ENCODE measurements around the gene SNTG2.

SNTG2 gene

DNA sequence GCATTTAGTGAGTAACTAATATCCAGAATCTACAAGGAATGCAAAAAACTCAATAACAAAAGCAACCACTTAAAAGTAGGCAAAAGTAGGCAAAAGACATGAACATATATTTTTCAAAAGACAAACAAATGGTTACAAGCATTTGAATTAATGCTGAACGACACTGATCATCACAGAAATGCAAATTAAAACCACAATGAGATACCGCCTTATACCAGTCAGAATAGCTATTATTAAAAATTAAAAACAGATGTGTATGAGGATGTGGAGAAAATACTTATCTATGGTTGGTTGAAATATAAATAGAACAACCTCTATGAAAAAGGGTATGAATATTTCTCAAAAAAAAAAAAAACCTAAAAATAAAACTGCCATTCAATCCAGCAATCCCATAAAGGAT lies 51.7 kb downstream of the SNTG2 start:
- no peak for DNase-seq (ENCODE audit: low spot score)

DNA sequence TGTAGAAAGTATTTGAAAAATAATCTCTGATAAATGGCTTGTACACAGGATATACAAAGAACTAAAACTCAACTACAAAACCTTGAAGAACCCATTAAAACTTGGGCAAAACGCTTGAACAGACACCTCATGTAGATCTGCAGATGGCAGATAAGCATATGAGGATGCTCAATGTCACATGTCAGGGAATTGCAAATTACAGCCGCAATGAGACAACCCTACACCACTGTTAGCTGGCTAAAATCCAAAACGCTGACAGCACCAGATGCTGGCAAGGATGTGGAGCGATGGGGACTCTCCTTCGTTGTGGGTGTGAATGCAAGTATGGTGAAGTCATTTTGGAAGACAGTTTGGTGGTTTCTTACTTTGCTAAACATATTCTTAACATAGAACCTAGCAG lies 53.7 kb downstream of the SNTG2 start:
- DNase-seq (ENCODE audit: low spot score), result no peak

DNA sequence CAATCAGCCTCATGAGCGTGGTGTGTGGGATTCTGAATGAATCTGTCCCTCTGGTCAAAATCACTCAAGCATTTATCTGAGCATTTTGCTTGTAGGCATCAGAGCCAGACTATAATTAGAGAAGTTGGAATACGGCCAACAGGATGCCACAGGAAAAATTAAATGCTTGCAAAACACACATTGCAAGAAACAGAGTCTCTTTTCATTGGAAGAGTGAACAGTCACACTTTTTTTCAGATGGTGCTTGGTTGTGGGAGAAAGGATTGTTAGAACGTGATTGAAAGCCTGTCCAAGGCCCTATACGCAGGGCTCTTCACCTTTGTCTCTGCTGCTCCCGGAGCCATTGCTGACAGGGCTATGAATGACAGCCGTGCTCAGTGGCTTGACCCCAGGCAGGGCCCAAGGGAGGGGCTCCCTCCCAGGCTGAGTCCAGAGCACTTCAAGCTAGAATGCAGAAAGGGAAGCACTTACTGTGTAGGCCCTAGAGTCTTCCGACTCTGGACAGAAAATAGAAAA lies 59.8 kb downstream of the SNTG2 start:
- DNase-seq (ENCODE audit: low spot score), result no peak

DNA sequence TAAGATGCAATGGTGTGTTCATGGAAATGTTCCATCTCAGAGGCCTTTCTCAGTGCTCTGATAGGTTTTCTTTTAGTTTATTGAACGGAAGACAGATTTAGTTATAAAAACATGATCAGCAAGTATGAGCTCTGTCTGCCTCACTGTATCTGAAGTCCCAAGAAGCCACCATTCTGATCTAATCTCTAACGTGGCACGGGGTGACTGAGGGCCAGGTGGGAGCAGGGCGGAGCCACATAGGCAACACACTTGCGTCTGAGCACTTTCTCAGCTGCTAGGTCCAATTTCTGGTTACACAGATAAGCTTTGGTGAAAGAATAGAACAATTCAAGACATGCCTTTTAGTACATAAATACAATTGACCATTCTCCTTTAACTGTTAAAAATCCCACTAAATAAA lies 60.4 kb downstream of the SNTG2 start:
- no peak for DNase-seq (ENCODE audit: low spot score)

DNA sequence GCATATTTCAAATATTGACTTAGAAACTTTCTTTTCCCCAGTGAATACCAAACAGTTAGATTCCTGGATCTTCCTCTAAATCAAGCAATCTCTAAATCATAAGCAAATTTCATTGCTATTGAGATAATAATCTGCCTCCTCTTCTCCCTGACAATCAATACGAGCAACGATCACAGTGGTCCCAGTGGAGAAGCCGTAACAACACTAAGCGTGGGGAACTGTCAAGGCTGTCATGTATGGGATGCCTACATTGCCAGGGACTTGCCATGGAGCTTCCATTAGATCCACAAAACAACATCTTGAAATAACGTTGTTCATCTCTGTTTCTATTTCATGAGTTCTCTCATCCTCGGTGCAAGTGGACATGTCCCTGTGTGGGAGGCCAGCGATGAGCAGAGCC lies 61.3 kb downstream of the SNTG2 start:
- no peak for DNase-seq (ENCODE audit: low spot score)

DNA sequence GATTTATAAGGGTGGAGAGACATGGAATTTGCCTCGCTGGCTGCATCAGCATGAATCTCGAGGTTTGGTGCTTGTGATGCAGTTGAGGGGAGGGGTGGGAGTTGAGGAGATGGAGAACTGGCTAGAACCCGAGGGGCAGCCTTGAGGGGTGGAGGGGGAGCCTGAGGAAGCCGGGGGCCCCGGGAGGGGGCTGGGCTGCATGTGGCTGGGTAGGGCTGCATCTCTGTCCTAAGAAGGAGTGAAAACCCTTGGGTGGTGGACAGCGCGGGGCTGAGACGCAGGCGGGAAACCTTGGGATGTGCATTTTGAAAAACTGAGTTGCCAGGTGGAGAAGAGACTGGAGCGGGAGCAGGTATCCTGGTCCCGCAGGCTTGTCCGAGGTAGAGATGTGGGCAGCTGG lies 64.2 kb downstream of the SNTG2 start:
- DNase-seq (ENCODE audit: low spot score), result no peak

DNA sequence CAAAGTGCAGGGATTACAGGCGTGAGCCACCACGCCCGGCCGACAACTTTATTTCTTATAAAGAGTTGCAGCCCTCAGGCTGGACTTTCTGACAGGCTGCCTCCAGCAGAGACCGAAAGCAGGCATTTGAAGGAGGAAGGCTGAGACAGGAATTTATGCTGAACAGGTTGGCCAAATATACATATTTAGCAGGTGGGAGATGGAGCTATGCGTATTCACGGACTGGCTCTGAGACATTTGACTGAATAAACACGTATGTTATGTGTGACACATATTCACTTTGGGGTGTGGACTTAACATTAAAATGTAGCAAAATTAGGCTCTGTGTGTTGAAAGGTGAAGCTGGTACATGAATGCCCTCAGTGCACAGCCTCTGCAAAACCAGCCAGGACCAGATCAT lies 65.9 kb downstream of the SNTG2 start:
- no peak for DNase-seq (ENCODE audit: low spot score)

DNA sequence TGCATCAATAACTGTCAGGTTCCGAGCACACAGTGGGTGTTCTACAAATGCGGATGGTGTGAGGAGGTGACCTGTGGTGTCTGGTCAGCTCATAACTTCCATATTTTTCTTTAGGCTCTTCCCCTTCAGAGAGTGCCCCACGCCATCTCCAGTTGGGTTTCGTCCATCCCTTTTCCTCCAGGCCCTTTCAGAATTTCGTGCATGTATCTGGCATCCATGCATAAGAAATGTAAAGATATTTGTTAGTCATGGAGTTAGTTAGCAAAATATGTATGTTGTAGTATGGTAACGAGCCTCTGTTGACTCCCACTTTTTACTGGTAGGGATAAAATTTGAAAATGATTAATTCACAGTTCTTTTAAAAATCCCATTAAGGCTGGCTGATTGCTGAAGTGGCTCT lies 67.2 kb downstream of the SNTG2 start:
- DNase-seq (ENCODE audit: low spot score), result no peak

DNA sequence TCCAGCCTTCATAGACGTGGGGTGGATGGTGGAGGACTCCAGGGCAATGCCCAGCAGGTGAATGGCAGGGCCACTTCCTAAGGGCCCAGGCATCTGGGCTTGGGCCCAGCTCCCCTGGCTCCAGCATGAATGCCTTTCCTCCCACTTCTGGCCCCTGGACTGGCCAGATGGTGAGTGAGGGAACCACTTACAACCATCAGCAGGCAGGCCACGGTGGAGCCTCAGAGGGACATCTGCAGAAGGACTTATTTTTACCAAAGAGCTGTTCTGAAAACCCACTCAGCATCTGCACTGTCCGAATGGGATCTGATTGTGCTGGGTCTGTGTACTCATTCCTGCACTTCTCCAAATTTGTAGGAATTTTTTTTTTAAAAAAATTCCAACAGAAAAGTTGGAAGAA lies 69.6 kb downstream of the SNTG2 start:
- DNase-seq (ENCODE audit: low spot score), result no peak

DNA sequence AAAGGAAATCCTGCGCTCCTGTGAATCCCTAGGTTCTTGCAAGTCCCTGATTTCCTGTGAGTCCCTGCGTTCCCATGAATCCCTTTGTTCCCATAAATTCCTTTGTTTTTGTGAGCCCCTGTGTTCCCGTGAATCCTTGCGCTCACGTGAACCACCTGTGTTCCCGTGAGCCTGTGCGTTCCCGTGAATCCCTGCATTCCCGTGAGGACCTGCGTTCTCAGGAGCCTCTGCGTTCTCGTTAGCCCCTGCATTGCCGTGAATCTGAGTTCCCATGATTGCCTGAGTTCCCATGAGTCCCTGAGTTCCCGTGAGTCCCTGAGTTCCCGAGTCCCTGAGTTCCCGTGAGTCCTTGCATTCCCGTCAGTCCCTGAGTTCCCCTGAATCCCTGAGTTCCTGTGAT lies 71.5 kb downstream of the SNTG2 start:
- DNase-seq (ENCODE audit: low spot score), result no peak

DNA sequence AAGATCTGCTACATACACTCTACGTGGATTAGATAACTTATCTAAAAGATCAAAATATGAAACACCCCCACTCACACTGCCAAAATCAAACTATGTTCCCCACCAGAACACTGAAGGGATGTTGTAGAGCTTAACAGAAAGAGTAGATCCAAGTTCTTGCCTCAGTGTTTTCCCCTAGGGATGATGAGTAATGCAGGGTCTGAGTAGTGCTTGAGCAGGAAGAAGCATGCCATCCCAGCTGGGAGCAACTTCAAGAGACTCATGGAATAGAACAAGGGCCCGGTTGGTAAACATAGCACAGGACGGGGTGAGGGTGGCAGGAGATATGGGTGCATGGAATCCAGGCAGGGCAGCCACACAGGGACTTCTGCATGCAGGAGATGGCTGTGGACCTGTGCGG lies 74.3 kb downstream of the SNTG2 start:
- DNase-seq (ENCODE audit: low spot score), result no peak

DNA sequence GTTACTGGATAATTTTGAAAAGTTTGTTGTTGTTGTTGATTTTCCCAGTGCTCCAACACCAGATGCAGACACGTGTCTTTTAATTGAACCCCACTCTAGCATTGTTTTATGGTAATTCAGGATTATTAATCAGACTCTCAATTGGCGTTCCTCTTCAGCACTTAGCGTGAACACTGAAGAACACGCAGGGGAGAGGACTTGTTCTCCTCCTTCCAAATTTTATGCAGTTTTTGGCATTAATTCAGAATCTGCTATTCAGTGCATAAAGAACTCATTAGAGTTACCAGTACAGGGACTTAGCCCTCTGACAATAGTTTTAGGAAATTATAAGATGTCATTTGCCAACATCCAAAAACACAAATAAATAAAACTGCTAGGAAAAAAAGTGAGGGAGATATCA lies 75.5 kb downstream of the SNTG2 start:
- no peak for DNase-seq (ENCODE audit: low spot score)

DNA sequence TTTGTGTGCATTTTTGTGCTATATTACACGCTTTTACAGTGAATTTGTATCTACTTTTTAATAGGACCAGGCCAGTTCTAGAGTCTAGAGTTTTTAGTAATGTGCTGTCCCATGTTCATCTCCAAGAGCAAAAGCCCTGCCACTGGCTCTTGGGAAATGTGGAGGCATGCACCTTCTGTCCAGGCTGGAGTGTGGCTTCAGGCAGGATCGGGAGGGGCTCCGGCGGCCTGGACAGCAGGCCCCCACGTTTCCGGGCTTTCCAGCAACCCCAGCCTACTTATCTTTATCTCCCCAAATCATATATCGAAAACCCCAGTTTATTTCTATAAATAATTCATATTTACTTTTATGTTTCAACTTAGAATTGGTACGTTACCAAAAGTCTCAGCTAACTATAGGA lies 78.2 kb downstream of the SNTG2 start:
- no peak for DNase-seq (ENCODE audit: low spot score)

DNA sequence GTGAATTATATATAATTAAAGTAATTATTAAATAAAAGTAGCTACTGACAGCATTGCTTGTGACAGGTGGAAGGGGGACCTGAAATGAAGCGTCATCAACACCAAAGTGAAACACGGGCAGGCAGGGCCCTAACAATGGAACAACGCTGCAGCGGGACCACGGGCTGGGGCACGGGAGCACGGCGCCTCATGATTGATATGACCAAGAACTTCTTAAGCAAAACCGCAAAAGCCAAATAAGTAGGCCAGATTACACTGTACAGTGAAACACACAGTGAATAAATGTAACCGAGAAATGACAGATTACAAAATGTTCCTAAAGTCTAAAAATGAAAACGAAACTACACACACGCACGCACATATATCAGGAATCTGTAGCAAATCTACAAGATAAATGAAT lies 81.4 kb downstream of the SNTG2 start:
- DNase-seq (ENCODE audit: low spot score), result no peak

DNA sequence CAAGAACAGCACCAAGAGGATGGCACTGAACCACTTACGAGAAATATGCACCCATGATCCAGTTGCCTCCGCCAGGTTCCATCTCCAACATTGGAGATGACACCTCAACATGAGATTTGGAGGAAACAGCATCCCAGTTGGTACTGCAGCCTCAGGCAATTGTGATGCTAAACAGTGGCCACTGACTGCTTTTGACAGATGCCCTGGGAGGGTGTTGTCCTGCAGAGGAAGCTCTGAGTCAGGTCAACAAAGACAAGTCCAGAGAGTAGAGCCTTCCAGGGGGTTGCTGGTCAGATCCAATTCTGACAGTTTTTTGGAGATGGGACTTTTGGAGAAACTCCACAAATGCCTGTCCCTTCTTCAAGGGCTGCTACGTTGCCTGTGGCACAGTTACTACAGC lies 82.4 kb downstream of the SNTG2 start:
- DNase-seq (ENCODE audit: low spot score), result no peak

DNA sequence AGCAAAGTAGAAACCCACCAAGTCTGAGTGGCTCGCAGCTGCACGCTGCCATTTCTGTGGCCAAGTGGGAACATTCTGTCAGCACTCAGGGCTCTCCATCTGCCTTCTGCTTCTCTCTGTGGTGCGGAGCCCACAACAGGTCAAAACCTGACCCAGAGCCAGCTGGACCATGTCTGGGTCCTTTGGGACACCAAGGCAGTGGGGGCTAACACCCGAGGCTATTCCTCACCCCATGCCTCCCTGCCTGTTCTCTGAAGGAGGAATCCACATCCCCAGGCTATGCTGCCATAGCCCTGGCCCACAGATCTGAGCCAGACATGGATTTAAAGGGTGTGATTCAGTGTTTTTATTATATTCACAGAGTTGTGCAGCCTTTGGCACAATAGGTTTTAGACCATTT lies 86.4 kb downstream of the SNTG2 start:
- DNase-seq (ENCODE audit: low spot score), result no peak

DNA sequence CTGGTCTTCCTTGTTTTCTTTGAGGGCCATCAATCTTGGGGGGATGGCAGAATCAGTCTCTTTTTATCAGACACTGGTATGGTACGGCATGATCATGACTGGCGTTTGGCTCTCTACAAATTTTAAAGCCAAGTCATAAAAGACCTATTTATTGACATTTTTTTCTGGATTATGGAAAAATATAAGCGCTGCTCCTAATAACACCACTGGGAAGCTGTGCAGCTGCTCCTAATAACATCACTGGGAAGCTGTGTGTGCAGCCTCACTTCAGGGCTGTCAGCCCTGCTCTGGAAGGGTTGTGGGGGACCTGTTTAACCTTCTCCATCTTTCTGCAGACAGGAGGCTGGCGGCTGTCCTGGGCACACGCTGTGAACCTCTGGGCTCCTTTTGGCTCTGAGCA lies 88.9 kb downstream of the SNTG2 start:
- DNase-seq (ENCODE audit: low spot score), result no peak

DNA sequence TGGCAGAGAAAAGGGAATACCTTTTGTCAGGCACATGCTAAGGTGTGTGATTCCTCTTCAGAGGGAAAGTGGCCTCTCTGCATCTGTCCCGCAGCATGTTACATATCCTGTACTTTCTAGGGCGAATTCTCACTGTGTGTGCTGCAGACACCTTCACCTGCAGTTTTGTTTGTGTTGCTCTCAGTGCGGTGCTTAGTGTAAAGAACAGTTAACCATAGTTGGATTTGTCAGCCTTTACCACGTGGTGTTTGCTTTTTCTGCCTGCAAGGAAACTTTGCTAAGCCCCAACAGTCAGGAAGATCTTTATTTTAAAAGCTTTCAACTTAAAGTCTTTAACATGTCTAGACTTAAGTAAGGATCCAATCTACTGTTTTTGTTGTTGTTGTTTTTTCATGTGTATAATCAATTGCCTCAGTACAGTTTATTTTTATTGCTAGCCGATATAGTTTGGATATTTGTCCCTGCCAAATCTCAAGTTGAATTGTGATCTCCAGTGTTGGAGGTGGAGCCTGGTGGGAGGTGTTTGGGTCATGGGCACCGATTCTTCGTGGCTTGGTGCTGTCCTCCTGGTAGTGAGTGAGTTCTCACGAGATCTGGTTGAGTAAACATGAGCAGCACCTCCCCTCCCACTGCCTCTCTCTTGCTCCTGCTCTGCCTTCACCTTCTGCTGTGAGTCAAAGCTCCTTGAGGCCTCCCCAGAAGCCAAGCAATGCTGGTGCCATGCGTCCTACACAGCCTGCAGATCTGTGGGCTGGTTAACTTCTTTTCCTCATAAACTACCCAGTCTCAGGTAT lies 90.6 kb downstream of the SNTG2 start:
- DNase-seq (ENCODE audit: low spot score), result no peak

DNA sequence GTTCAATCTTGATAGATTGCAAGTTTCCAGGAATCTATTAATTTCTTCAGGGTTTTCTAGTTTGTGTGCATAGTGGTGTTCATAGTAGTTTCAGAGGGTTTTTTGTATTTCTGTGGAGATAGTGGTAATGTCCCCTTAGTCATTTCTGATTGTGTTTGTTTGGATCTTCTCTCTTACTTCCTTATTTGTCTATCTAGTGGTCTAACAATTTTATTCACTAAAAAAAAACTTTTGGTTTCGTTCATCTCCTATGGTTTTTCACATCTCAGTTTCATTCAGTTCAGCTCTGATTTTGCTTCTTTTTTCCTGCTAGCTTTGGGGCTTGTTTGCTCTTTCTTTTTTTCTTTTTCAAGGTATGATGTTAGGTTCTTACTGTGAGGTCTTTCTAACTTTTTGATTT lies 94.5 kb downstream of the SNTG2 start:
- DNase-seq (ENCODE audit: low spot score), result no peak

DNA sequence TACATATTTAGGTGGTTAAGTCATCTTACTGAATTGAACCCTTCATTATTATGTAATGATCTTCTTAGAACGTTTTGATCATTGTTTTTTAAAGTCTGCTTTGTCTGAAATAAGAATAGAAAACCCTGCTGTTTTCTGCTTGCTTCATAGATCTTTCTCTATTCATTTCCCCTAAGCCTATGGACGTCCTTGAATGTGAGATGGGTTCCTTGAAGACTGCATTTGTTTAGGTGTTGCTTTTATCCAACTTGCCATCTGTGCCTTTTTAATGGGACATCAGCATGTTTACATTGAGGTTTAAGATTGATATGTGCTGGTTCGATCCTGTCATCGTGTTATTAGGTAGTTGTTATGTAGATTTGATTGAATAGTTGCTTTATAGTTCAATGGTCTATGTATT lies 95.4 kb downstream of the SNTG2 start:
- DNase-seq (ENCODE audit: low spot score), result no peak

DNA sequence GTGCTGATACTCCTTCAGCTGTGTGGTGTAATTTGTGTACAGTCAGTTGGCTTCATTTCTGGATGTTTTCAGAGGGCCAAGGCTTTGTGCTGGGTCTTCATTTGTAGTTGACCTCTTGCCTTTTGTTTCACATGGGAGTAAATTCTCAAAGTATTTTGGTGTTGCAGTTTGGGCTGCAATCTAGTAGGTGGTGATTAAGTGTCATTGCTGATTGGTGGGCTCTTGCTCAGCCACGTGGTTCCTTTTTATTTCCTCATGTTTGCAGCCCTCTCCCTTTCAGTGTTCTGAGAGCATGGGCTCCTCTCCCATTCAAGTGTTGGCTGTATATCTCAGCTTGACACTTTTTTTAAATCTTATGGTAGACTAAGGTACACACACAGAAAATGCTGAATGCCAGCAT lies 96.8 kb downstream of the SNTG2 start:
- DNase-seq (ENCODE audit: low spot score), result no peak

DNA sequence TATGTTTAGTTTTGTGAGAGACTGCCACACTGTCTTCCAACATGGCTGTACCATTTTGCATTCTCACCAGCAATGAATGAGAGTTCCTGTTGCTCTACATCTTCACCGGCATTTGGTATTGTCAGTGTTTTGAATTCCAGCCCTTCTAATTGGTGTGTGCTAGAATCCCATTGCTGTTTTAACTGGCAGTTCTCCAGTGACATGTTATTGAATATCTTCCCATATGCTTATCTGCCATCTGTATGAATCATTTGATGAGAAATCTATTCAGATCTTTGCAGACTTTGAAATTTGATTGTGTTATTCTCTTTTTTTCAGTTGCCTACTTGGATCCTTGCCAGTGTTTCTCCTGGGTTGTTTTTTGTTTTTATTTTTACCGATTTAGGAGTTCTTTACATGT lies 99.0 kb downstream of the SNTG2 start:
- DNase-seq (ENCODE audit: low spot score), result no peak

DNA sequence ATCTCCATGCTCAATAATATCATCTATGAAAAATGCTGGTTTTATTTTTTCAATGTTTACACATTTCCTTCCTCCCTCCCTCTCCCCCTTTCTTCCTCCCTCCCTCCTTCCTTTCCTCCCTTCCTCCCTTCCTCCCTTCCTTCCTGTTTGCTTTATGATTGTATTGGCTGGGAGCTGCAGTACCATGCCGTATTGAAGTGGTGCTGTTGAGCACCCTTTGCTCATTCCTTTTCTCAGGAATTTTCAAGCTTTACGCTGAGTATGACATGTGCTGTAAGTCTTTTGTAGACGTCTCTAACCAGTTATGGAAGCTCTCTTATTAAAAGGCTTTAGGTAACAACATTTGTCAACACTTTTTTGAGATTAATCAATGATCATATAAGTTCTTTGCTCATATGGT lies 100.4 kb downstream of the SNTG2 start:
- no peak for DNase-seq (ENCODE audit: low spot score)

DNA sequence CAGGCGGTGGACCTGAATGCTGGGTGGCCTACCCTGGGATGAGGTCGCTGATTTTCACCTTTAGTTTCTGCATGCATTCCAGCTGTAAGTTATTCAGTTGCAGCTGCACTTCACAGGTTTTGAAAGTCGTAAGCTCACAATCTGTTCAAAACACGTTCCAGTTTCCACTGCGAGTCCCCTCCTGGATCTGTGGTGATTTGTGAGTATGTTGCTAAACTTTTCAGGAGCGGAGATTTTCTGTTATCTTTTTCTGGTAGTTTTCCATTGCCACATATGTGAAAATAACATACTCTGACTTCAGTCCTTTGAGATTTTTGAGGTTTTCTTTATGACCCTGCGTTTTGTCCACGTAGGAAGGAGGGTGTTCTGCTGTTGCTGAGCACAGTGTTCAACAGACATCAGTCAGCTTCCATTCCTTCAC lies 102.1 kb downstream of the SNTG2 start:
- no peak for DNase-seq (ENCODE audit: low spot score)
